HG03135 (cell line): ENCODE data around the gene ADAMTS17.
"Not testable (repeated sequence)": the region's sequence is repeated elsewhere in the genome, so short reads cannot be mapped to it uniquely, and the experiment has no call there.

Source experiments
- ATAC-seq: cut with Tn5 transposase; IDR thresholded peaks from one replicate; pipeline ENCODE4 v1.9.1; 2021; ENCODE audit warnings: mild to moderate bottlenecking, moderate library complexity; ENCODE audit not compliant: unreplicated experiment

ADAMTS17 gene

DNA sequence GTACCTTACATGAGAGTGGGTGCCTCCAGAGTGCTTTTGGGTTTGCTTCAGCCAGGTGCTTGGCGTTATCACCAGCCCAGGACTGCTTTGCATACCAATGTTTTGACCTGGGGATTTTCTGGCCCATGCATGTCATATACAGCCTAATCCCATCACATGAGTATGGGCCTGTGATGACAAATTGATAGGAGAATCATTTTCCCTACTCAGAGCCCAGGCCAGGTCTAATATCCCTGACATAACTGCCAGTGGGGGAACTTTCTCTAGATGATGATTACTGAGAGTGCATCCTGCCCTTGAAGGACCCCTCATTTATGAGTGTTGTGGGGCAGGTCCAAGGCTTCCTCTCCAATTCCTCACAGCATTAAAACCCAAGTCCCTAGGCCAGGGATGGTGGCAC is 411.1 kb downstream of the ADAMTS17 start:
- ATAC-seq = no peak

- no peak for ATAC-seq
Measured at GRCh38 chr15:99929266-99929665, 412.5 kb downstream of the ADAMTS17 start.

DNA sequence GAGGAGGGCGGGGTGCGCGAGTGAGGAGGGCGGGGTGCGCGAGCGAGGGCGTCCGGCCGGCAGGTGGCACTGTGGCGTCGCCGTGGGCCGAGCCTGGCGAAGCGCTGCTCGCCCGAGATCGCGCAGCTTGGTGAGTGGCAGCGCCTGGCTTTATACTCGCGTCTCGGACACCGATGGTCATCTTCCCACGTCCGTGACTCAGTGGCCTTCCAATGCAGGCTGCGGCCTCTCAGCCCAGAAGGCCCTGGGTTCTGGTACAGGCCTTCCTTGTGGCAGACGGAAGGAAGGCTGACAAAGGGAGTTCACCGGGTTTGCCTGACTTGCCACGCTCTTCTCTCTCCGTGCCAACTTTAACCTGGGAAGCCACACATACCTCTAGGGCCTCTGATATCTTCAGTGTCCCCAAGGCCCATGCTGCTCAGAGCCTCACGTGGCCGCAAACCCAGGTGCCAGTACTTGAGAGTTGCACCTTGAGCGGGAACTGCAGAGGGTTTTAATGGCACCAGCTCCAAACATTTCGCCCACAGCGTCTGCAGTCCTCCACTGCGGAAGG is 413.3 kb downstream of the ADAMTS17 start:
- peak; percentile 82 for ATAC-seq

- ATAC-seq = not testable (repeated sequence)
Measured at GRCh38 chr15:99926532-99926931, 415.2 kb downstream of the ADAMTS17 start.

- no peak for ATAC-seq
Measured at GRCh38 chr15:99925661-99926461, 415.9 kb downstream of the ADAMTS17 start.

DNA sequence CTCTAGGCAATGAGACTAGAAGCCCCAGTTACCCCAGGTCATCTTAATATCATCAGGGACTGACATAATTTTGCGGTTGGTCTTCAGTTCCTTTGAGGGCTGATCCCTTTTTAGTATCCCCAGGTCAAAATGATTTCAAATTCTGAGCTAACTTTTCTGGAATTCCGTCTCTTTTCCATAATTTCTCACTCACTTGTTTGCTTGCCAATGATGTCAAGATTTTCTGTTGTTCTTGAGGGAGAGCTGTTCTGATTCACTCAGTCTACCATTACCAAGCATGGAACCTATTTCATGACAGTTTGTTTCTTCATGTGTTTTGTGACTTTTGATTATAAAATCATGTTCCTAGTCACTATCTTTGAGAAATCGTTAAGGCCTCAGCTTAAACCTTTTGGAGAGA is 418.1 kb downstream of the ADAMTS17 start:
- no peak for ATAC-seq
